SK-N-SH (cell line): ENCODE measurements around the gene RGS11. TPM values are rescaled to one million over a fixed set of nuclear protein-coding genes. Genes with fewer than 3 reads are reported as not detected.

ENCODE experiments used
- CTCF ChIA-PET: fragments of 300-600, 350-600 bp; formaldehyde crosslinking; extraction: SDS; loops from one replicate; lab custom pipeline; 2021; lab: Yijun Ruan, JAX
- POLR2A ChIA-PET: fragments of 350-600 bp; sonication (Branson Sonifier 250); formaldehyde crosslinking; extraction: SDS; loops from one replicate; lab custom pipeline; 2020; ENCODE audit warnings: antibody characterized with exemption, inconsistent platforms; lab: Yijun Ruan, JAX
- DNase-seq: peaks from one replicate; pipeline ENCODE4 v3.0.0; 2012
- H2AFZ ChIP-seq: fragments of 200-600 bp; sonication (generic); 2 replicates; pipeline ENCODE4 v1.8.1; 2016; ENCODE audit warnings: antibody characterized with exemption, mild to moderate bottlenecking, low read depth
- H3F3A ChIP-seq: fragments of 200-600 bp; sonication (generic); replicated peaks from 2 replicates; pipeline ENCODE3; 2016; ENCODE audit warnings: antibody characterized with exemption, mild to moderate bottlenecking; ENCODE audit not compliant: insufficient read depth
- H3K27ac ChIP-seq, 2 experiments: fragments of 200-500 bp in 1 of 2; fragments of 200-600 bp in 1 of 2; sonication (Bioruptor generic) in 1 of 2; sonication (generic), shearing (Covaris generic) in 1 of 2; 2 replicates each; pipeline versions ENCODE4 v1.5.1 to v1.6.1; 2014 to 2016; ENCODE audit warnings: low read depth in 2 of 2, inconsistent platforms in 1 of 2, low read length in 1 of 2, mild to moderate bottlenecking in 1 of 2, mixed read lengths in 1 of 2
- H3K27me3 ChIP-seq: fragments of 200-600 bp; sonication (generic), shearing (Covaris generic); 2 replicates; pipeline ENCODE4 v1.6.1; 2016; ENCODE audit warnings: mixed run types; ENCODE audit not compliant: insufficient read depth
- H3K36me3 ChIP-seq, 2 experiments: fragments of 200-500 bp in 1 of 2; fragments of 200-600 bp in 1 of 2; sonication (Bioruptor generic) in 1 of 2; sonication (generic) in 1 of 2; replicated peaks in 1 of 2; 2 replicates each; pipeline versions ENCODE3 to v1.5.1; 2014 to 2016; ENCODE audit warnings: low read length in 1 of 2, mild to moderate bottlenecking in 1 of 2; ENCODE audit not compliant: insufficient read depth in 2 of 2, control insufficient read depth in 1 of 2
- H3K4me1 ChIP-seq, 2 experiments: fragments of 200-500 bp in 1 of 2; fragments of 200-600 bp in 1 of 2; sonication (Bioruptor generic) in 1 of 2; sonication (generic), shearing (Covaris generic) in 1 of 2; 2 replicates each; pipeline versions ENCODE4 v1.5.1 to v1.6.1; 2014 to 2016; ENCODE audit warnings: low read depth in 1 of 2, low read length in 1 of 2, mixed run types in 1 of 2; ENCODE audit not compliant: insufficient read depth in 2 of 2, control insufficient read depth in 1 of 2
- H3K4me2 ChIP-seq: fragments of 200-600 bp; sonication (generic), shearing (Covaris generic); 2 replicates; pipeline ENCODE4 v1.6.1; 2017; ENCODE audit warnings: mixed run types
- H3K4me3 ChIP-seq, 2 experiments: fragments of 200-500 bp in 1 of 2; fragments of 200-600 bp in 1 of 2; sonication (Bioruptor generic) in 1 of 2; sonication (generic), shearing (Covaris generic) in 1 of 2; 2 replicates each; pipeline versions ENCODE4 v1.5.1 to v1.8.1; 2014 to 2016; ENCODE audit warnings: low read depth in 2 of 2, inconsistent platforms in 1 of 2, low read length in 1 of 2, mild to moderate bottlenecking in 1 of 2, mixed read lengths in 1 of 2, moderate library complexity in 1 of 2
- H3K79me2 ChIP-seq: fragments of 200-600 bp; sonication (generic); 2 replicates; pipeline ENCODE4 v1.8.1; 2017; ENCODE audit warnings: mild to moderate bottlenecking; ENCODE audit not compliant: insufficient read depth
- H3K9ac ChIP-seq: fragments of 200-600 bp; sonication (generic); 2 replicates; pipeline ENCODE4 v1.6.1; 2017; ENCODE audit warnings: mixed run types
- H3K9me2 ChIP-seq: fragments of 200-600 bp; sonication (generic); 2 replicates; pipeline ENCODE4 v1.6.1; 2017; ENCODE audit warnings: mixed run types
- H3K9me3 ChIP-seq: fragments of 200-600 bp; sonication (generic); 2 replicates; pipeline ENCODE4 v1.6.1; 2017; ENCODE audit warnings: mixed run types, mild to moderate bottlenecking, moderate library complexity
- H4K20me1 ChIP-seq: fragments of 200-600 bp; sonication (generic); 2 replicates; pipeline ENCODE4 v1.6.1; 2017; ENCODE audit warnings: mild to moderate bottlenecking, mixed run types; ENCODE audit not compliant: insufficient read depth
- EP300 ChIP-seq, 2 experiments: IDR thresholded peaks; 2 replicates each; pipeline versions ENCODE4 v1.4.0 to v1.6.1; 2012; ENCODE audit warnings: borderline replicate concordance in 1 of 2, low read depth in 1 of 2, low read length in 1 of 2
- FOSL2 ChIP-seq: IDR thresholded peaks from 2 replicates; pipeline ENCODE4 v1.4.0; 2012; ENCODE audit warnings: low read depth, mild to moderate bottlenecking, moderate library complexity, borderline replicate concordance
- FOXJ3 ChIP-seq: sonication (generic); formaldehyde crosslinking; IDR thresholded peaks from 2 replicates; pipeline ENCODE4 v1.5.1; 2020; ENCODE audit warnings: mild to moderate bottlenecking, missing genetic modification reagents
- GATA2 ChIP-seq: sonication (generic); formaldehyde crosslinking; IDR thresholded peaks from 2 replicates; pipeline ENCODE4 v1.5.0; 2020; ENCODE audit warnings: mild to moderate bottlenecking, missing genetic modification reagents
- JUND ChIP-seq: IDR thresholded peaks from 2 replicates; pipeline ENCODE4 v1.4.0; 2012
- MAX ChIP-seq: IDR thresholded peaks from 2 replicates; pipeline ENCODE4 v1.4.0; 2012; ENCODE audit warnings: low read depth
- MEF2A ChIP-seq: IDR thresholded peaks from 2 replicates; pipeline ENCODE4 v1.4.0; 2012; ENCODE audit warnings: low read depth, borderline replicate concordance
- NFIC ChIP-seq: IDR thresholded peaks from 2 replicates; pipeline ENCODE4 v1.4.0; 2012; ENCODE audit warnings: borderline replicate concordance
- POLR2AphosphoS5 ChIP-seq: IDR thresholded peaks from 2 replicates; pipeline ENCODE4 v1.6.1; 2012; ENCODE audit warnings: low read depth, low read length
- RAD21 ChIP-seq: IDR thresholded peaks from 2 replicates; pipeline ENCODE4 v1.6.1; 2012; ENCODE audit warnings: mild to moderate bottlenecking, low read length
- RCOR1 ChIP-seq: fragments of 150-350 bp; IDR thresholded peaks from 2 replicates; pipeline ENCODE4 v1.6.1; 2017; ENCODE audit warnings: antibody characterized with exemption, low read length
- RFX5 ChIP-seq: IDR thresholded peaks from 2 replicates; pipeline ENCODE4 v1.6.1; 2012; ENCODE audit warnings: mild to moderate bottlenecking, improper control_type of control experiment, low read length
- SMC3 ChIP-seq: IDR thresholded peaks from 2 replicates; pipeline ENCODE4 v1.6.1; 2012; ENCODE audit warnings: low read depth, low read length, improper control_type of control experiment
- WGBS: methylation state at CpG from one replicate; pipeline ENCODE4 v1.1.6; 2017; ENCODE audit warnings: low lambda C conversion rate; 5-methylcytosine and 5-hydroxymethylcytosine counted together
- polyA plus RNA-seq, 3 experiments: library from polyadenylated mRNA; depleted of rRNA; stranded (reverse); fragments of >200 nt; gene quantifications; 2 replicates each; pipeline ENCODE4 v1.2.3, GENCODE V29; 2012
- TF ChIP-seq, protein P1 (sequence below): IDR thresholded peaks from 2 replicates; pipeline ENCODE4 v1.4.0; 2012; ENCODE audit warnings: low read depth, borderline replicate concordance
- TF ChIP-seq, protein P2 (sequence below): fragments of 150-350 bp; IDR thresholded peaks from 2 replicates; pipeline ENCODE4 v1.6.1; 2016; ENCODE audit warnings: mild to moderate bottlenecking, low read depth, low read length
- TF ChIP-seq, protein P3 (sequence below): fragments of 150-350 bp; IDR thresholded peaks from 2 replicates; pipeline ENCODE4 v1.6.1; 2017; ENCODE audit warnings: antibody characterized with exemption, low read length, low read depth, borderline replicate concordance

Gene RGS11
- polyA plus RNA-seq, 1 of the 3 experiments (the other 2 are of a cell fraction): 9.8 TPM

DNA sequence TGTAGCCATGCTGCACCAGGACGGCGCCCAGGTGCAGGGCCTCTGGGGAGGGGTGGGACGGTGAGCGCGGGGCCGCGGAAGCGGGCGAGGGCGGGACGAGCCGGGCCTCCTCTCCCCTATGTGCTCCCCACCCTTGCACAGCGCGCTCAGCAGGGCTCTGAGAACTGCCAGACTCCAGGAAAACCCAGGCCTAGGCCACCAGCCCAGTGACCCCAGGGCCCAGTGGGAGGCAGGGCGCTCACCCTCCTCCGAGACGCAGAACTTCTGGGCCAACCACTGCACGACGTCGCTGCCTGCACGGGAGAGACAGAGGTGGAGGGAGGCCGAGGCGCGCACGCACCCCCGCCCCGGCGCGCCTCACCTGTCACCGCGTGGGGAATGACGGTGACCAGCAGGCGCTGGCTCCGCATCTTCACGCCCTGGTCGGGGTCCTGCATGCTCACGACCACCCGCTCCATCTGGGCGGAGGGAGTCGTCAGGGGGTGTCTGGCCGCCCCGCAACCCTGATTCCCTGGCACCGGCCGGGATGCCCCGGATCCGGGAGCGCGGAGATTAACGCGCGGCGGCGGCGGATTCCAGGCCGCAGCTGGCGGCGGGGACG is 603 bp downstream of the RGS11 start:
- peak overlapping the region in 1 of 2 experiments; percentile 42; a peak in 3 of 4 replicates for H3K4me3 ChIP-seq
- H3F3A ChIP-seq: peaks cover 3% of the 10 kb centered on the region
- peak overlapping the region; percentile 28; the same call in 1 of the 2 replicates for H3K4me2 ChIP-seq
- no peaks in the 10 kb centered on the region for H3K27me3 ChIP-seq
- no peaks in the 10 kb centered on the region for H3K79me2 ChIP-seq
- H4K20me1 ChIP-seq: no peaks in the 10 kb centered on the region
- POLR2A ChIA-PET: no interaction called here
- no peaks in the 10 kb centered on the region for H3K36me3 ChIP-seq
- CTCF ChIA-PET: no interaction called here
- WGBS: 73% methylated on average over 22 of the region's 58 CpGs
- TF ChIP-seq GATA2 (CRISPR knock-in tag) (no peak), MEF2A (no peak), MAX (no peak), FOXJ3 (CRISPR knock-in tag) (no peak), JUND (no peak), NFIC (no peak)
- peaks cover 0 to 13% of the 10 kb centered on the region in 2 experiments; a peak in 1 of 4 replicates for H3K4me1 ChIP-seq
- H3K27ac ChIP-seq: no peak overlapping the region
- H3K9me2 ChIP-seq: no peaks in the 10 kb centered on the region
- H2AFZ ChIP-seq: peak overlapping the region; percentile 65; the same call in 1 of the 2 replicates
- peak; percentile 74 for DNase-seq
- no peak overlapping the region for H3K9ac ChIP-seq
- no peaks in the 10 kb centered on the region for H3K9me3 ChIP-seq

DNA sequence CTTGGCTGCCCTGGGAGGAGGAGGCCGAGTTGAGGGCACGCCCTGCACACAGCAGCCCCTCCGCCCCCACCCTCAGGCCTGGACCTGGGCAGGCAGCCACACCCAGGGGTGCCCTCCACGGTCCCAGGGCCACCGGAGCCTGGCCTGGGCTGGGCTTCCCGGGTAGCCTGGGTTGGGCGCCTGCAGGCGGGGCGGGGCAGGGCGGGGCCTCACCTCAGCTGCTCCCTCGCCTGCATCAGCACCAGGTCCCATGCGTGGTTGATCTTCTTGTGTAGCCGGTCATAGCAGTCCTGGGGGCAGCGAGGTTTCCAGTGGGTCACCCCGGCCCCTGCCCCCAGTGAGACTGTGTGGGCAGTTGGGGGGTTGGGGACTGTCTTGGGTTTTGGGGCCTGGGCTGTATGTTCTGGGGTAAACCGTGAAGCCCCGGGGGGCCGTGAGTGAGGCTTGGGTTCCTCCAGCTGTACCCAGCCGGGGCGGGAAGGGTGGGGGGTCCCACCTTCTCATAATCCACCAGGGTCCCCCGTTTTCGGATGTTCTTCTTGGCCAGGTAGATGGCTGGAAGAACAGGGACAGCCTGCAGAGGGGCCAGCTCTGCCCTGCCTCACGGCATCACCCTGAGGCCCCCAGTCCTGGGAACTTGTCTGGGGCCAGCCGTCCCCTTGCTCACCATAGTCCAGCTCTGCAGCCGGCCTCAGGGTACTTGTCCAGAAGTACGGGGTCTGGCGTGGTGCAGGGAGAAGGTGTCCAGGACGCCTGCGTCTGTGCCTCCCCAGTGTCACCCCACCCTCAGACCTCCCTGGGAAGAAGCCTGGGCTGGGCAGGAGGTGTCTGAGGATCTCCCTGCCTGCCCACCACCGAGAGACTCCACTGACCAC is 2.0 kb downstream of the RGS11 start:
- Histone ChIP-seq H2AFZ (no peak overlapping the region), H3K36me3 (no peaks in the 10 kb centered on the region), H3K4me1 (peaks cover 0 to 10% of the 10 kb centered on the region in 2 experiments; a peak in 1 of 4 replicates), H3K9ac (no peak overlapping the region), H3K4me2 (no peak overlapping the region), H3K9me2 (no peaks in the 10 kb centered on the region), H4K20me1 (no peaks in the 10 kb centered on the region), H3K79me2 (no peaks in the 10 kb centered on the region), H3K9me3 (no peaks in the 10 kb centered on the region), H3K4me3 (no peak overlapping the region), H3K27ac (no peak overlapping the region), H3K27me3 (no peaks in the 10 kb centered on the region), H3F3A (no peaks in the 10 kb centered on the region)
- WGBS: 70% methylated on average over 8 of the region's 30 CpGs
- POLR2A ChIA-PET: no interaction called here
- TF ChIP-seq MAX (no peak), RAD21 (no peak), FOSL2 (no peak), EP300 (IDR thresholded peaks at IDR 0.05; ENCODE audit: borderline replicate concordance in 1 of 2, low read depth in 1 of 2, low read length in 1 of 2) (no peak), RFX5 (no peak), MEF2A (no peak), RCOR1 (no peak), POLR2AphosphoS5 (no peak), NFIC (no peak), SMC3 (no peak), JUND (no peak)
- TF ChIP-seq, protein P1, sequence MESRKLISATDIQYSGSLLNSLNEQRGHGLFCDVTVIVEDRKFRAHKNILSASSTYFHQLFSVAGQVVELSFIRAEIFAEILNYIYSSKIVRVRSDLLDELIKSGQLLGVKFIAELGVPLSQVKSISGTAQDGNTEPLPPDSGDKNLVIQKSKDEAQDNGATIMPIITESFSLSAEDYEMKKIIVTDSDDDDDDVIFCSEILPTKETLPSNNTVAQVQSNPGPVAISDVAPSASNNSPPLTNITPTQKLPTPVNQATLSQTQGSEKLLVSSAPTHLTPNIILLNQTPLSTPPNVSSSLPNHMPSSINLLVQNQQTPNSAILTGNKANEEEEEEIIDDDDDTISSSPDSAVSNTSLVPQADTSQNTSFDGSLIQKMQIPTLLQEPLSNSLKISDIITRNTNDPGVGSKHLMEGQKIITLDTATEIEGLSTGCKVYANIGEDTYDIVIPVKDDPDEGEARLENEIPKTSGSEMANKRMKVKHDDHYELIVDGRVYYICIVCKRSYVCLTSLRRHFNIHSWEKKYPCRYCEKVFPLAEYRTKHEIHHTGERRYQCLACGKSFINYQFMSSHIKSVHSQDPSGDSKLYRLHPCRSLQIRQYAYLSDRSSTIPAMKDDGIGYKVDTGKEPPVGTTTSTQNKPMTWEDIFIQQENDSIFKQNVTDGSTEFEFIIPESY: no peak
- TF ChIP-seq, protein P2, sequence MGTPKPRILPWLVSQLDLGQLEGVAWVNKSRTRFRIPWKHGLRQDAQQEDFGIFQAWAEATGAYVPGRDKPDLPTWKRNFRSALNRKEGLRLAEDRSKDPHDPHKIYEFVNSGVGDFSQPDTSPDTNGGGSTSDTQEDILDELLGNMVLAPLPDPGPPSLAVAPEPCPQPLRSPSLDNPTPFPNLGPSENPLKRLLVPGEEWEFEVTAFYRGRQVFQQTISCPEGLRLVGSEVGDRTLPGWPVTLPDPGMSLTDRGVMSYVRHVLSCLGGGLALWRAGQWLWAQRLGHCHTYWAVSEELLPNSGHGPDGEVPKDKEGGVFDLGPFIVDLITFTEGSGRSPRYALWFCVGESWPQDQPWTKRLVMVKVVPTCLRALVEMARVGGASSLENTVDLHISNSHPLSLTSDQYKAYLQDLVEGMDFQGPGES: no peak
- TF ChIP-seq, protein P3, sequence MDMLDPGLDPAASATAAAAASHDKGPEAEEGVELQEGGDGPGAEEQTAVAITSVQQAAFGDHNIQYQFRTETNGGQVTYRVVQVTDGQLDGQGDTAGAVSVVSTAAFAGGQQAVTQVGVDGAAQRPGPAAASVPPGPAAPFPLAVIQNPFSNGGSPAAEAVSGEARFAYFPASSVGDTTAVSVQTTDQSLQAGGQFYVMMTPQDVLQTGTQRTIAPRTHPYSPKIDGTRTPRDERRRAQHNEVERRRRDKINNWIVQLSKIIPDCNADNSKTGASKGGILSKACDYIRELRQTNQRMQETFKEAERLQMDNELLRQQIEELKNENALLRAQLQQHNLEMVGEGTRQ: no peak
- no peak for DNase-seq
- CTCF ChIA-PET: interaction anchor here (0.7 to 1.4 kb wide), 3 partner anchors 24 to 93 kb away, joined by 3 to 4 read pairs (median 3); partner anchors contain the start of gene HBQ1
